Stimulated activated CD4-positive, alpha-beta T cell treated with anti-CD3 and anti-CD28 coated beads, Interleukin-1b, Interleukin-23, amount 100 ng/mL, for 24 hours (primary cell): ENCODE data around the gene RPP14.
A peak's percentile ranks its signal among the peaks of the same experiment; 100 is the strongest.
"Not testable (repeated sequence)": the region's sequence is repeated elsewhere in the genome, so short reads cannot be mapped to it uniquely, and the experiment has no call there.

ENCODE experiments used
- DNase-seq, 4 experiments: peaks; one replicate each; pipeline ENCODE4 v3.0.0-alpha.2; 2020; ENCODE audit warnings: low read depth in 4 of 4, low spot score in 1 of 4

Gene RPP14

DNA sequence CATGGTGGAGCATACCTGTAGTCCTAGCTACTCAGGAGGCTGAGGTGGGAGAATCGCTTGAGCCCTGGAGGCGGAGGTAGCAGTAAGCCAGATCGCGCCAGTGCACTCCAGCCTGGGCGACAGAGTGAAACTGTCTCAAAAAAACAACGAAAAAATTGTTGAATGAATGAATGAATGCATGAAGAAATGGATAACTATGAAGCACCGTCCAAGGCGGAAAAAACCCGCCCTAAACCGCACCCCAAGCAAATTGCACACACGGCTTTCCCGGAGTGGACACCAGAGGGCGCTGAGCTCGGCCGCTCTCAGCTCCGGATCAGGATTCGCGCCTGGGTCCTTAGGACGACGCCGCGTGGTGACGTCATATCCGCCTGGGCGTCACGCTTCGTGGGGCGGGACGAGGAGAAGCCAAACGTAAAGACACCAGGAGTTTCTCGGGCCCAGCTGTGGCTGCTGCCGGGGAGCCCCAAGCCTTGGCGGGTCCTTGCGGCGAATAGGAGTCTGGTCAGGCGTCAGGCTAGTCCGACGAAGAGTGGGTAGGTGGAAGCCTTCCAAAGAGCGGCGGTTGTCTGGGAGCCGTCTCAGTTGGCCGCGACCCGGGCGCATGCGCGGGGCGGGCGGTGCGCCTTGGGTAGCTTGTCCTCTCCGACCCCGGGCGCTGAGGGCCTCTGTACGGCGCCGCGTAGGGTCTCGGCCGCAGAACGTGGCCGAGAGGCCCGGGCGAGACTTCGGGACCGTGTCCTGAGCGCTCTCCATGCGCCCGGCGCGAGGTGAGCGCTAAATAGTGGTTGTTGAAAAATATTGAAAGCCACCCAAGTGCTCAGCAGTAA is at the start of gene RPP14, which contains the start of gene HTD2:
RPP14 (plus strand) TSS at position 364 of the 830 bp plus-strand sequence. CDS start 4,085 bp downstream, outside the sequence.
HTD2 (plus strand) TSS at position 639 of the 830 bp plus-strand sequence. CDS start 11,094 bp downstream, outside the sequence.
- DNase-seq: peak; percentile 98 to 99 (median 99)

DNA sequence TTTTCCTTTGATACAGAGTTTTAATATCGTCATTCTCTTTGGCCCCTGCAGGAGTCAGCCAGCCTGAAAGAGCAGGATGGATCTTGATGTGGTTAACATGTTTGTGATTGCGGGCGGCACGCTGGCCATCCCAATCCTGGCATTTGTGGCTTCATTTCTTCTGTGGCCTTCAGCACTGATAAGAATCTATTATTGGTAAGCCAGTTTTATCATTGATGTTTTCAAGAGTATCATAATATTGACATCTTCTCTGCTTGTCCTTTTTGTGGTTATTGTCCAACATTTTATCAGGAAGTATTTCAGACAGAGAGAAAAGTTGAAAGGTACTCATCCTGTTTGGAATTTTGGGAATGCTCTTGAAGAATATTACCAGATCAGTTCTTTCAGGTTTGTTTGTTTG is 49.5 kb upstream of the RPP14 start:
- no peak for DNase-seq

DNA sequence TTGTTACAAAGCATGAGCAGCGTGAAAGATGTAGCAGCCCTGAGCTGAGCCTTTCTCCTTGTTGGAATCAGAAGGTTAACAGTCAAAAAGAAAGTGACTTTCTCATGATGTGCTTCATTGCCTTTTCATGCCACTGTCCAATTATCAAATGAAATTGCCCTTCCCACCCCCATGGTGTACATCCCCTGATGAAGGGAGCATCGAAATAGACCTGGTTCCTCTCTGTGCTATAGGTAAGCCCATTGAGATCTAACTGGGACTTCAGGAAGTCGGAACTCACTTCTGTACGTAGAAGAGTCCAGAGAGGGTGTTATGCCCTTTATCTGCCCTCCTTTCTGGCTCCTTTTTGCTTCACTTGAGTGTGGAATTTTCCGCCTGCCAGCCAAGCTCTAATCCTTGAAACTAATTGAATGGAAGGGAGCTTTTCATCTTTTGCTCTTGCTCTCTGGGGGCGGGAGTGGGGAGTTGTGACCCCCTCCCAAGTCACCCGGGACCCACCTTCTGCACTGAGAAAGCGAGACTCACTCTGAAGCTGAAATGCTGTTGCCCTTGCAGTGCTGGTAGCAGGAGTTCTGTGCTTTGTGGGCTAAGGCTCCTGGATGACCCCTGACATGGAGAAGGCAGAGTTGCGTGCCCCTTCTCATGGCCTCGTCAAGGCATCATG is 47.5 kb upstream of the RPP14 start:
- DNase-seq: no peak

- no peak for DNase-seq
These were observed 45.7 kb upstream of the RPP14 start for GRCh38 chr3:58260261-58260731.

DNA sequence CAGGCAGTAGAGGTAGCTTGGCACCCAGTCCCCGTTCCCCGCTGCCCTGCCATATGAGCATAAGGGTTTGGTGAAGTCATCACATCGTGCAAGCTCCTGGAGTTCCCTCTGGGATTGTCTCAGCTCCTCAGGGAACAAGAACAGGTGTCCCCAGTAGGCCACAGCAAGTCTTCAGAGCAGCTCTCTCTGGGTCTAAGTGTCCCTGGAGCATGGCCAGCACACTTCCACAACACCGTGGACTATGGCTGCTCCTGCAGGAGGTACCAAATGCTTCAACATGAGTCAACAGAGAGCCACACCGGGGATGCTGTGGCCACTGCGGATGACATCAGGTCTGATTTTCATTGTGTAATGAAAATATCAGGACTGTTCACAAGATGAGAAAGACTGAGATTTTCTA is 45.3 kb upstream of the RPP14 start:
- DNase-seq: no peak

DNA sequence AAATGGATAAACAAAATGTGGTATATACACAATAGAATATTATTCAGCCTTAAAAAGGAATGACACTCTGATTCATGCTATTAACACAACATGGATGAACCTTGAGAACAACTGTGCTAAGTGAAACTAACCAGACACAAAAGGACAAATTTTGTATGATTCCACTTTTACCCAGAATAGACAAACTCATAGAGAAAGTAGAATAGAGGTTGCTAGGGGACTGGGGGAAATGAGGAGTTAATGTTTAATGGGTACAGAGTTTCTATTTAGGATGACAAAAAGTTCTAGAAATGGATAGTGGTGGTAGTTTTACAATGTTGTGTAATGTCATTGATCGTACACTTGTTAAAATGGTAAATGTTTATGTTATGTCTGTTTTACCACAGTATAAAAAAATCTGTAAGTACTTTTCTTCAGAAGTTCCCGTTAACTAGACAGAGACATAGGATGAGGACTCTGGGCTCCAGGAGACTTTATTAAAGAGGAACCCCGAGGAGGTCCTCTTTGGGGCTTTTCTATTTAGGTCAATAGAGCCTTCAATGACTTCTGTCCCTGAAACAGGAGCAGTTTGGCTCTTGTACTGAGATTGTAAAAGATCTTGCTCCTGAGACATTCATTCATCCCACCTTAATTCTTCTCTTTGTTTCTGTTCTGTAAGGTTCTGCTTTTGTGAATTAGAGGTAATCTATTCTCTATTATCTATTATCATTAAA is 43.9 kb upstream of the RPP14 start:
- DNase-seq: no peak

GRCh38 chr3:58266577-58266976 is 39.5 kb upstream of the RPP14 start:
- DNase-seq: no peak

DNA sequence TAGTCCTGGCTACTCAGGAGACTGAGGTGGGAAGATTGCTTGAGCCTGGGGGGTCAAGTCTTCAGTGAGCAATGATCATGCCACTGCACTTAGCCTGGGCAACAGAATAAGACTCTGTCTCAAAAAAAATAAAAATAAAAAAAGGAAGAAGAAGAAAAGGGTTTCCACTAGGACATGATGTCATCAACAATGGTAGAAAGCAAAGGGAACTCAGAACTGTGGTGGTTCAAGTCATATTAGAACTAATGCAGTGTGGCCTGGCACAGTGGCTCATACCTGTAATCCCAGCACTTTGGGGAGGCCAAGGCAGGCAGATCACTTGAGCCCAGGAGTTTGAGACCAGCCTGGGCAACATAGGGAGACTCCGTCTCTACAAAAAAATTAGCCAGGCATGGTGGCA is 38.5 kb upstream of the RPP14 start:
- DNase-seq: not testable (repeated sequence)

DNA sequence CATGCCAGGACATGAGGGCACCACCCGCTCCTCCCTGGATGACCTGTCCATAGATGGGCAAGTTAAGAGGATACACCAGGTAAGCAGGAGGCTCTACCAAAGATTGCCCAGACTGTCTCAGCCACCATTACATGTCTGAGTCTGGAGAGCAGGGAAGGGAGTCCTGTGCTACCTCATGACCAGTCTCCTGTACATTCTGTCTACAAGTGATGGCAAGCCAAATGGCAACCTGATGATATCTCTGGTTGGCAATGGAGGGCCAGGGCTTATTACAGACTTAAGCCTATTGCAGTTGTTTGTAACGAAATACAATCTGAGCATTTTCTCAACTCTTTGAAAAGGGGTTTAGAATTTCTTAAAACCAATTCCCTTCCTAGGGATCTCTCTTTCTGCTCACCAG is 36.7 kb upstream of the RPP14 start:
- no peak for DNase-seq

- DNase-seq: no peak
These were observed 35.6 kb upstream of the RPP14 start for GRCh38 chr3:58270485-58270884.

DNA sequence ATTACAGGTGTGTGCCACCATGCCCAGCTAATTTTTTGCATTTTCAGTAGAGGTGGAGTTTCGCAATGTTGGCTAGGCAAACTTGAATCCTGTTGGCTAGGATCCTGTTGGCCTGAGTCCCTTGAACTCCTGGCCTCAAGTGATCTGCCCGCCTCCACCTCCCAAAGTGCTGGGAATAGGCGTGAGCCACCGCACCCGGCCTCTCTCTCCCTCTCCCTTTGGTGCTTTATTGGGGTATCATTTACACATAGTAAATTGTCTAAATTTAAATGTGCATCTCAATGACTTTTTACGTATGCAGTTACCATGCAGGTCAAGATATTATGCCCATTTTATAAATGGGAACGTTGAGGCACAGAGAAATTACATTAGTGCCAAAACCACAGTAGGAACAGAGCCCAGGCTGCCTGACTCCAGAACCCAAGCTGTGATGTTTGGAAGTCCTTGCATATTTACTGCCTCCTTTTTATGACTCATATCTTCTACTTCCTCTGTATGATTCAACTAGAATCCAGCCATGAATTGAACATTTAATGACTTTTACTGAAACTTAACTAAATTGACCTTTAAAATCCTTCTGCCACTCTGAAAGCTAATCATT is 34.0 kb upstream of the RPP14 start:
- no peak for DNase-seq

- no peak for DNase-seq
These were observed 33.2 kb upstream of the RPP14 start for GRCh38 chr3:58272891-58273290.

GRCh38 chr3:58273362-58273761 is 32.7 kb upstream of the RPP14 start:
- not testable (repeated sequence) for DNase-seq

DNA sequence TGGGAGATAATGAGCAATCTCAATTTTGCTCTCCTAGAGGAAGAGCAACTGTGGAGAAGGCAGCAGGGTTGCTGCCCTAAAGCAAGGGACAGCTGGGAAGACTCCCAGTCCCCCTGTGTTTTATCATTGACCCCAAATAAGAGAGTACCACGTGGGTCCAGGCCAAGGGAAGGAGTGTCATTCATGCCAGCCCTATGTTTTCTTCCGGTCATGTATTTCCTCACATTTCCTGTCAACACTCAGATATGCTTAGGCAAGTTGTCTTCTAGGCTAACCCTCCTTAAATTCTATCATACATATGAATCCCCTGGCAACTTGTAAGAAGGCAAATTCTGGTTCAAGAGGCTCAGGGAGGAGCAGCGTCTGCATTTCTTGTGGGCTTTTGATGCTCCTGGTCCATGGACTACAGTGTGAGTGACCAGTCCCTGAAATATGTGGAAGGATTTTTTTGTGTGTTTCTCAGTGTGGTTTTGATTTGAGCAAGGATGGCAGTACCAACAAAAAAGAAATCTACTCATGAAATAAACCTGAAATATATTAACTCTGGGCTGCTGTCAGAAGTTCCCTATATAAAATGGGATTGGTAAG is 31.9 kb upstream of the RPP14 start:
- DNase-seq: no peak

DNA sequence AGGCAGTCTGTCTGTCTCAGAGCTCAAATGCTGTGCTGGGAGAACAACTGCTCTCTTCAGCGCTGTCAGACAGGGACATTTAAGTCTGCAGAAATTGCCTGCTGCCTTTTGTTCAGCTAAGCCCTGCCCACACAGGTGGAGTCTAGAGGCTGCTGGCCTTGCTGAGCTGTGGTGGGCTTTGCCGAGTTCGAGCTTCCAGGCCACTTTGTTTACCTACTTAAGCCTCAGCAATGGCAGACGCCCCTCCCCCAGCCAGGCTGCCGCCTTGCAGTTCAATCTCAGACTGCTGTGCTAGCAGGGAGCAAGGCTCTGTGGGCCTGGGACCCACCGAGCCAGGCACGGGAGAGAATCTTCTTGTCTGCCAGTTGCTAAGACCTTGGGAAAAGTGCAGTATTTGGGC is 25.0 kb upstream of the RPP14 start:
- DNase-seq: no peak

DNA sequence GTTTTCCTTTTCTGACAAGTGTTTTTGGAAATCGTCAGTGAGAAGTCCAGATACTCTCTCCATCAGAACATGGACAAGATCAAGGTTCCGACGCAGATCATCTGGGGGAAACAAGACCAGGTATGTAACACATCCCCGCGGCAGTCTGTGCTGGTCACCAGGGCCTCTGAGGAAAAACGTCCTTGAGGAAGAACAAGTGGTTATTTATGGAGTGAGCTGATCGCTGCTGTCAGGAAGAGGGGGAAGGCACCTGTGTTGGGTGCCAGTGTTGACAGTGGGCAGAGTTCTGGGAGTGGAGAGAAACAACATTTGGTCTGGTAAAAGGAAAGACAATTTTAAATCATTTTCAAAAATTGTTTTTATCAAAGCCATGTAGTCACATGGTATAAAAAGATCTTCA is 20.7 kb upstream of the RPP14 start:
- DNase-seq: no peak

DNA sequence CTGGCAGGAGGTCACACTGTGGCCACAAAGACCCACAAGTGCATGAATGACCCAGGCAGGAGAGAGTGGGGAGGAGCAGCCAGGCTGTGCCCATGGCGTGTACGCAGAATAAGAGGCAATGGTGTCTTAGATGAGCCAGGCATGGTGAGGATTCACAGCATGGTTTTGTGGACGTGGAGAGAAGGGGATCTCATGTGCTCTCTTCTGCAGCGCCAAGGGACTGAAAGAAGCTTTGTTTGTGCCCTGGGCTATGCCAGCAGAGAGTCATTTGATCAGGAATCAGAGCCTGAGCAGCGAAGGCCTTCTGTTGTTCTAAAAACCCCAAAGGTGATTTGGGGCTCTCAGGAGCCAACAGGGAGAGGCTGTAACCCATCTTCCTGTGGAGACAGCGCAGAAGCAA is 18.7 kb upstream of the RPP14 start:
- no peak for DNase-seq

DNA sequence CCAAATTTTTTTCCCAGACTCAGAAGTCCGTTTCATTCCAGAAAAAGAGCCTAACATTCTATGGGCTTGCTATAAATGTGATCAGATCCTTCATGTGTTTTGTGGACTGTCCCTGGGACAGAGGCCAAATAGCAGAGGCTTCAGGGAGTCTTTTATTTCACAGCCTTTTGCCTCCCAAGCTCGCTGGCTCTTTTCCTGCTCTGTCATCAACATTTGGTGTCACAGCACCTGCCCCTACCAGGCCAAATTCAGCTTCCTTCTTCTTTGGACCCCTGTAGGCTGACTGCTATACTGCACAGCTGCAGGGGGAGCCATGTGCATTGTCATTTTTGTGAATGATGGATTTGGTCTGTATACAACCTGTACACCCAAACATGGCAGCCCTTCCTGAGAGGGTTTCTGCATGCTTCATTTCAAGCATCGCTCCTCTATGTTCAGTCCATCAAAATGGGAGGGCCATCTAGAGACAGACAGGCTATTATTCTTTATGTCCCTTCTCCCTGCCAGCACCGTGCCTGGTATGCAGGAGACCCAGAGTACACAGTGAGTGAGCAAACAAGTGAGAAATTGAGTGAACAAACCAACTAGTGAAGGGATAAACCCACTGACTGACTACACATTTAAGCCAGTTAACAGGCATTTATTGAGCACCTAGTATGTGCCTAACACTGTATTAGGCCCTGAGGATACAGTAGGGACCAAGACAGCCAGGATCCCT is 17.9 kb upstream of the RPP14 start:
- DNase-seq: no peak

- DNase-seq: not testable (repeated sequence)
These were observed 17.0 kb upstream of the RPP14 start for GRCh38 chr3:58288964-58289613.

- DNase-seq: not testable (repeated sequence)
These were observed 15.6 kb upstream of the RPP14 start for GRCh38 chr3:58290446-58290845.
